GM18951 (cell line): ENCODE results near the gene PSMB8.
"Not testable (repeated sequence)": the region's sequence is repeated elsewhere in the genome, so short reads cannot be mapped to it uniquely, and the experiment has no call there.

ENCODE experiments used
- POLR2A ChIP-seq: IDR thresholded peaks from 4 replicates; pipeline ENCODE4 v1.6.1; 2011; ENCODE audit warnings: mild to moderate bottlenecking; ENCODE audit not compliant: insufficient read length, insufficient read depth; ENCODE audit errors: extremely low read depth
- in situ Hi-C: fragments of 300-500 bp; cut with MboI; formaldehyde crosslinking; loops from one replicate; pipeline ENCODE4 v1.12.0; 2022; ENCODE audit warnings: low sequenced_read_pairs, mixed read lengths, inconsistent platforms; ENCODE audit not compliant: unreplicated experiment

Gene PSMB8

DNA sequence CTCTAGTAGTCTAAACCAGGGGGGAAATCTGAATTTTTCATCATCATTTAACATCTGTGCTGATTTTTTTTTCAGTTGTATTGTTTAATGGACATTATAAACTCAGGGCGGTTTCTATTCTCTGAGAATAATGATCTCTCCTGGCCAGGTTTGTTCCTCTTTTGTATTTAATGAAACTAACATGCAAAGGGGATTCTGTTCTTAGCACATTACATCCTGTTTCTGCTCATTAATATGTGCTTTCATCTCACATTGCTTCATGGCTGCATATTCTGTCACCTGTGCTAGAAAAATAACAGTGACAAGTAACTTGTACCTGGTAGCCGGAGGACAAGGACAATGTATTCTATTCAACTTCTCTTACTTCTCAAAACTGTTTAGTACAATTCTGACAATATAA lies 27.9 kb downstream of the PSMB8 start:
- no peak for TF ChIP-seq POLR2A
- in situ Hi-C loops: no loop called here

DNA sequence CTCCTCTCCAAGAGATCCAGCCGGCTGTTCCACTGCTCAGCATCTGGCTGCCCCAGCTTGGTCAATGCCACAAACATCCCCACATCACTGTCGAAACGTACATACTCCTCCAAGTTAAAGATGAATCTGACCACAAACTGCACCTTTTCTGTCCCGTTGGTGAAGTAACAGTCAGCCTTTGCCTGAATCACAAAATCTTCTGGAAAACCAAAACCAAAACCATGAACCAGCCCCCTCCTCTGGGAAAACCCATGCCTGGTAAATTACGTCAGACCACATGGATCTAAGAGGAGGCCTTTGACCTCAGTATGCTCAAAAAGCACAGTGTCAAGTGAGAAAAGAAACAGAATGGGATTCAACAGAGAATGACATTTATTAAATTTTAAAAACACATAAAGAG lies 28.7 kb downstream of the PSMB8 start:
- no peak for TF ChIP-seq POLR2A
- in situ Hi-C loops: no loop called here

DNA sequence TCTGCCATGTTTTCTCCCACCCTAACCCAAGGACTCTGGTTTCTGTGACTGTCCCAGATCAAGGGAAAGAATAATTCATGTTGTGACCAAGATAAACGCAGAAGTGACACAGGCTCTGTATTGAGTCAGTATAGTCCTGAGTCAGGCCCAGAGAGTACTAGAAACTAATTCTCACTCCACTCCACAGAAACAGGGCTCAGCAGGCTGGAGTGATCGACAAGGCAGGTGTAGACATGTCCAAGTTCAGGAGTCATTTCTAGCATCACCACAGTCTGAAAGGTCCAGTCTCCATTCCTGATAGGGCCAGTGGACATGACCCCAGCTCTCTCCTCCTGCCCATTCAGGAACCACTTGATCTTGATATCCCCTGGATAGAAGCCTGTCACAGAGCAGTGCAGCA lies 29.7 kb downstream of the PSMB8 start:
- no peak for TF ChIP-seq POLR2A
- in situ Hi-C loops: no loop called here

DNA sequence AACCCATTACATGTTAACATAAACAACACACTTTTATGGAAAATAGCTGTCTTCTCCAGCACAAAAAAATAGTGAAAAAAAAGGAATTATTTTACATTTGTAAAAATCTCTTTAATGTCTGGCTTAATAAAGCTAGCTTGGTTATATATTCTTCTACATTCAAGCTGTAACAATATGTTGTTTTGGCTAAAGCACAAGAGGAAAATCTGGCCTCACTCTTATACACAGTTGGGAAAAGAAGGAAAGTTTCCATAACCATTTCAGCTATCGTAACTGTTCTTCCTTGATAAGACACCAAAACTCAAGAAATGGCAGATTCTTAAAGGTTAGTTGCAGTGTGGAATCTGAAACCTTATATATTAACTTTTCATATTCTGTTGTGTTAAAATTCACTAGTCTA lies 34.7 kb downstream of the PSMB8 start:
- in situ Hi-C loops: no loop called here
- no peak for TF ChIP-seq POLR2A

DNA sequence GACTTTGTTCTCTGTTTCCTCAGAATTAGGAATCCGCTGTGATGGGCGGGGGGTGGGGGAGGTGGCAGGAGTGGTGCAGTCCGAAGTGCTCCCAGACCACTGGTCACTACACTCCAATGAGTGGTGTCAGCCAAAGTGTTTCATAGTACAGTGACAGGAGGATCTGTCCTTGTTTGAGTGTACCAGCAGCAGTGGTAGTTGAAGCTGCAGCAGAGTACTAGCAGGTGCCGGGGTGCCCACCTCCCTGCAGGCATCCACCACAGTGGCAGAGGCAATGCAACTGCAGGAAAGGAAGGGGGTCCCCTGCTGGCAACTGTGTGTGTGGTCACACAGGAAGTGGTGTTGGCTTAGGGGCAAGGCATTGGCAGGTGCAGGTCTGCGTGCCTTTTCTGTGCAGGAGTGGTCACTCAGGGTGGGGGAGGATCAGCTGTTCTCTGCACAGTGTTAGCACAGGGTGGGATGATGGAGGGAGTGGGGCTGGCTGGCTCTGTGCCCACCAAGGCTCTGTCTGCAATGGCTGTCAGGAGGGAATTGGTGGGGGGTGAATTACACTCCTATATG lies 36.7 kb downstream of the PSMB8 start:
- no peak for TF ChIP-seq POLR2A

DNA sequence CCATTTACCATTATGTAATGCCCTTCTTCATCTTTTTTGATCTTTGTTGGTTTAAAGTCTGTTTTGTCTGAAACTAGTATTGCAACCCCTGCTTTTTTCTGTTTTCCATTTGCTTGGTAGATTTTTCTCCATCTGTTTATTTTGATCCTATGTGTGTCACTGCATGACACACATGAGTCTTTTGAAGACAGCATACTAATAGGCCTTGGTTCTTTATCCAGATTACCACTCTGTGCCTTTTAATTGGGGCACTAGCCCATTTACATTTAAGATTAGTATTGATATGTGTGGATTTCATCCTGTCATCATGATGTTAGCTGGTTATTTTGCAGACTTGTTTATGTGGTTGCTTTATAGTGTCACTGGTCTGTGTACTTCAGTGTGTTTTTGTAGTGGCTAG lies 38.4 kb downstream of the PSMB8 start:
- in situ Hi-C loops: not testable (repeated sequence)

More for the DNA sequence above, 36.7 kb downstream of the PSMB8 start:
- in situ Hi-C loops: no loop called here

DNA sequence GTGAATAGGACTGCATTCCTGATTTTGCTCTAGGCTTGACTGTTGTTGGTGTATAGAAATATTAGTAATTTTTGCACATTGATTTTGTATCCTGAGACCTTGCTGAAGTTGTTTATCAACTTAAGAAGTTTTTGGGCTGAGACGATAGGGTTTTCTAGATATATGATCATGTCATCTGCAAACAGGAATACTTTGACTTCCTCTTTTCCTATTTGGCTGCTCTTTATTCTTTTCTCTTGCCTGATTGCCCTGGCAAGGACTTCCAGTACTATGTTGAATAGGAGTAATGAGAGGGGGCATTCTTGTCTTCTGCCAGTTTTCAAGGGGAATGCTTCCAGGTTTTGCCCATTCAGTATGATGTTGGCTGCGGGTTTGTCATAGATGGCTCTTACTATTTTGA lies 40.4 kb downstream of the PSMB8 start:
- TF ChIP-seq POLR2A: no peak
- in situ Hi-C loops: no loop called here

DNA sequence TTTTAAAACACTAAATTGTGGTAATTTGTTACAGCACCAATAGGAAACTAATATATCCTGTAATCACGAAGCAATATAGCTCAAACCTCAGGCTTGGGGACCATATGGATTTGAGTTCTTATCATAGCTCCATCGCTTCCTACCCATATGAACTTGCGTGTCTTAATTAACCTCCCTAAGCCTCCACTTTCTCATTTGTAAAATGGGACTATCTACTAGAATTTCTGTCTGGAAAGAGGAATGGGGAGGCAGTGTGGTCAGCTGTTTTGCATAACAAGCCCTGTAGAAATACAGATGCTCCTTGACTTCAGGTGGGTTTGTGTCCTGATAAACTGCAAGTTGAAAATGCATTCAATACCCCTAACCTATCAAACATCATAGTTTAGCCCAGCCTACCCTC lies 44.1 kb downstream of the PSMB8 start:
- no peak for TF ChIP-seq POLR2A
- in situ Hi-C loops: no loop called here

DNA sequence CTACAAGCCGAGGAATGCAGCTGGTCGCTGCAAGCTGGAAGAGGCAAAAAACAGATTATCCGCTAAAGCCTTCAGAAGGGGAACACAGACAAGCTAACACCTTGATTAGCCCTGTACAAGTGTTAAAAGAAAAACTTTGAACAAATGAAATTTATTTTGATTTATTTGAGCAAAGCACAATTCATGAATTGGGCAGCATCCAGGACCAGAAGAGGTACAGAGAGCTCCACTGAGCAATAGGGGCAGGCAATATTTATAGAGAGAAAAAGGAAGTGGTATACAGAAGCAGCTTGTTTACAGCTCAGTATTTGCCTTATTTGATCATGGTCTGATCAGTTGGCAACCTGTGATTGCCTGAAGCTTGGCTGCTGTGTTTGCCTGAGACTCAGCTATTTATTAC lies 44.7 kb downstream of the PSMB8 start:
- in situ Hi-C loops: no loop called here
- no peak for TF ChIP-seq POLR2A

DNA sequence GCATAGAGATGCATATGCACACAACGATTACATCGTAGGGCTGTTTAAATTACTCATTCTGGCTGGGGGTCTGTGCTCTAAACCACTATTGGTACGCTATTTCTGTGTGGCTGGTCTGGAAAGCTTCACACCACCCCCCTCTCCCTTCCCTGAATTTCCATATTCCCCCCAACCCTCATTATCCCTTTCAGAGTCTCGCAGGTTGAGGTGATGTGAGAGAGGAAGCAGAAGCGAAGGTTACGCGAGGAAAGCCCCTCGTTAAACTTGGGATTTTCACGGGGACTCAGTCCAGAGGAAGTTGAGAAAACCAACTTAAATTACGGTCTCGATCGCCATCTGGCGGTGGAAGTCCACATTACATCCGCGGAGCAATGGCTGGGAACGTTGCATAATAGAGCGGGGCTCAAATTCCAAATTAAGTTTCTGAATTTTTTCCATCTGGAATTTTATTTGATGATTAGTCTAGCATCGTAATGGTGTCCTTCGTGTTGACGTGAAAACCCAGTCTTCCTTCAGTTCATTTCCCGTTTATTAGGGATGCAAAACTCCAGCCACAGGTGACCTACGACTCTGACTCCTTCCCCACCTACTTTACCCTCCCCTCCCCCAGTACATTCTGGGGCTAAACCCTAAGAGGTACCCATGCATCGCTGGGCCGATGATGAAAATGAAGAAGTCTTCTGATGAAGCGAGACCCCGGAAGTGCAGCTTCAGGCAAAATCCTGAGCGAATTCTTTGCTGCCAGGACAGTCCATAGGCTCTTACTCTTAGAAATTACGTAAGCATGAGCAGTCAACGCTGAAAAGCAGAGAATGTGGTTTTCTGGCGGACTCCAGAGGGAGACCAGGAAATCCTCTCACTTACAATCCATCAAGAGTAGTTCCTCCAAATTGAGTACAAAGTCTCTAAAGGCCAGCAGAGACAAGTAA lies 46.7 kb downstream of the PSMB8 start:
- no peak for TF ChIP-seq POLR2A
- in situ Hi-C loops: no loop called here

DNA sequence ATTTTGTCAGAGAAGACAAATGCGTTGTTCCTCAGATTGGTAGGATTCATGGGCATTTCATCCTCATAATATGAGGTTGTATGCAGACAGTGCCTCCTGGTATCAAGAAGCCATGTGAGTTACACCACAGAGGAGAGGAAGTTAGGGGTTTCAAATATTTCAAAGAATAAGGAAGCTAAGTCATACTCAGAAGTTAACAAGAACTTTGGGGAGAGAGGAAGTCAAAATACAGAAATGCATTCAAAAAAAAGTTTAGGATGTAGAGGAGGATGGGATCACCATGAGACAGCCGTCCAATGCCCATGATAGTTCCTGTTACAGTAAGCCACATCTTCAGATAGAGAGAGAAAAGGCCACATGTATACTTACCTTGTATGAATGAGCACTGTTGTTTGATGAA lies 49.3 kb downstream of the PSMB8 start:
- TF ChIP-seq POLR2A: no peak
- in situ Hi-C loops: loop anchor here (5.0 kb wide), 1 partner anchor 367 kb away; no protein-coding TSS in a partner anchor

DNA sequence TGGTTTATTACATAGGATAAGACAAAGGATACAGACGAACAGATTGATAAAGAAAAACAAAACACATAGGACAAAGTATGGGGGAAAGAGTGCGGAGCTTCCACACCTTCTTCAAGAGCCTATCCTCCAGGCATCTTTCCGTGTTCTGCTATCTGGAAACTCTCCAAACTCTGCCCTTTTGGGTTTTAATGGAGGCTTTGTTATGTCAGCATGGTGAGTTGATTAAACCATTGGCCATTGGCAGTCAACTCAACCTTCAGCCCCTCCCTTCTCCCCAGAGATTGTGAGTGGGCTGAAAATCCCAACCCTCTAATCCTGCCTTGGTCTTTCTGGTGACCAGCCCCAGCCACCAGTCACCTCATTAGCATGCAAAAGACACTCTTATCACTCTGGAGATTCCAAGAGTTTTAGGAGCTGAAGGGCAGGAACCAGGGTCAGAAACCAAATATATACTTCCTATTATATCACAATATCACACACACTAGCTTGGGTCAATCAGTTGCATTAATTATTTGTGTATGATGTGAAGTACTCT lies 50.9 kb downstream of the PSMB8 start:
- in situ Hi-C loops: loop anchor here (5.0 kb wide), 1 partner anchor 366 kb away; no protein-coding TSS in a partner anchor
- no peak for TF ChIP-seq POLR2A
